HG02588 (cell line): ENCODE measurements around the gene COL6A3.

Experiments used
- ATAC-seq: cut with Tn5 transposase; IDR thresholded peaks from one replicate; pipeline ENCODE4 v1.9.1; 2021; ENCODE audit warnings: mild to moderate bottlenecking, moderate library complexity; ENCODE audit not compliant: unreplicated experiment

COL6A3 gene

DNA sequence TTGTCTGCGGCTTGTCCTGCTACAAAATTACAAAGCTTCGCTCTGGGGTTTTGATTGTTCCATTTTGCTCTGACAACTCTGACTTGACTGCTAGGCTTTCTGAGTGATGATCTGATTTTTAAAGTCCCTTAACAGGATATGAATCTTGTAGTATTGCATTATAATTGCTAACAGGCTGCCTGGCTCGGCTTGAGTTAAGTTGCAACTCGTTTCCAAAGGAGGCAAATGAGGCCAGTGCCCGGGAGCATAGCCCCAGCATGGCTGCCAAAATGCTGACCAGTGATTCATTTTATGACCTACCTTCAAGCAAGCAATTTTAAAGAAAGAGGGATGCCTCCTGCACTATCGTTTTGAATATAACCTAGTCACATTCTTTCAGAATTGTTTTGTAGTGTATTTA is 135.4 kb downstream of the COL6A3 start:
- no peak for ATAC-seq

DNA sequence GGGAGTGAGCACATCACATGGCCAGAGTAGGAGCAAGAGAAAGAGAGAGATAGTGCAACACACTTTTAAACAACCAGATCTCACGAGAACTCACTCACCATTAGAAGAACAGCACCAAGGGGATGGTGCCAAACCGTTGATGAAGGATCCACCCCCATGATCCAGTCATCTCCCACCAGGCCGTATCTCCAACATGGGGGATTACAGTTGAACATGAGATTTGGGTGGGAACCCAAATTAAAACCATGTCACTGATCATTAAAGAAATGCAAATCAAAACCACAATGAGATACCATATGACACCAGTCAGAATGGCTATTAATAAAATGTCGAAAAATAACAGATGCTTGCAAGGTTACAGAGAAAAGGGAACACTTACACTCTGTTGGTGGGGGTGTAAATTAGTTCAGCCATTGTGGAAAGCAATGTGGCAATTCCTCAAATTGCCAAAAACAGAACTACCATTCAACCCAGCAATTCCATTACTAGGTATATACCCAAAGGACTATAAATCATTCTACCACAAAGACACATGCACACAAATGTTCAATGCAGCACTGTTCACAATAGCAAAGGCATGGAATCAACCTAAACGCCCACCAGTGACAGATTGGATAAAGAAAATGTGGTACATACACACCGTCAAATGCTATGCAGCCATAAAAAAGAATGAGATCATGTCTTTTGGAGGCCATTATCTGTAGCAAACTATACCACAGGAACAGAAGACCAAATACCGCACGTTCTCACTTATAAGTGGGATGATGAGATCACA is 137.1 kb downstream of the COL6A3 start:
- no peak for ATAC-seq
